ENCODE results near the gene PRKCZ.
"Not testable (repeated sequence)": the region's sequence is repeated elsewhere in the genome, so short reads cannot be mapped to it uniquely, and the experiment has no call there.

Gene PRKCZ

DNA sequence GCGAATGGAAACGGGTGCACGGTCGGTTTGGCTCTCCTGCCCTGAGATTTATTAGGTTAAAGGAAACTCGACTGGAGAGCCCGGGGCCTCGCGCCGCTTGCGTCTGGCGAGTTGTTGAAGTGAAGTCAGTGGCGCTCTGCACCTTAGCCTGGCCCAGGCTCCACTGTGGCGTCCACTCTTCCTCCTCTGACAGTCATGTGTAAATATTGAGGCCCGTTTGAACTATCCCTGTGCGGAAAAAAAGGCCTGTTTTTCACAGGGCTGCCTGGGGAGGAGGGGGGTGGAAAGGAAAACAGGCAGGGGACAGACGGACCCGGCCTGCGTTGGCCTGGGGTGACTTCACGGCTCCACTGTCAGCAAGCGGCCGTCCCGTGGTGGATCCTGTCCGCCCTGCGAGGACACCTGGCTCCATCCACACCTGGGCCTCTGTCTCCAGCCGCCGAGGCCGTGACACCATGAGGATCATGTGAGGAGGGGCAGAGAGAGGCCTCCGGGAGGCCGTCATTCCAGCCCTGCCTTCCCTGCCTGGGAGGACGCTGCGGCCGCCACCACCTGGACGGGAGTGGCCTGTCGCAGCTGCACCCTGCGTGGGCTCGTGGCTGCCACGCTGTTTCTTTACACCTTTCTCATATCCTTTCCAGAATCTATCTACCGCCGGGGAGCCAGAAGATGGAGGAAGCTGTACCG is 84.6 kb downstream of the PRKCZ start:
- no peak for DNase-seq (ENCODE audit: low read depth)

DNA sequence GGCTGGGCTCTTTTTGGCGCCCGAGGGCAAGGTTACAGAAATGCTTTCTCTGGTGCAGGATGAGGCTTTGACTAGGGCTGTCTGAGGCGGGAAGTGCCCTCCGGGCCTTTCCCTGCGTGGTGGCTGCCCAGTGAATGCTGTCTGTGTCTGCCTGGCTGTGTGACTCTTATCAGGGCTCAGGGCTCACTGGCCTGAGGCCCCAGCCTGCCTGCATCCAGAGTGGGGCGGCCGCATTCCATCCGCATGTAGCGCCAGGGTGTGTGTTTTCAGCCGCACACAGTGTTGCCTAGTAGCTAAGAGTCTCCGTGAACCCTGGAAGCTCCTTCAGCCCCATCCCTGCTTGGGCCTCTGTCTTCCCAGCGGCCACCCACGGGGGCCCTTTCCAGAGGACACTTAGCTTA is 85.2 kb downstream of the PRKCZ start:
- DNase-seq (ENCODE audit: low read depth): no peak

DNA sequence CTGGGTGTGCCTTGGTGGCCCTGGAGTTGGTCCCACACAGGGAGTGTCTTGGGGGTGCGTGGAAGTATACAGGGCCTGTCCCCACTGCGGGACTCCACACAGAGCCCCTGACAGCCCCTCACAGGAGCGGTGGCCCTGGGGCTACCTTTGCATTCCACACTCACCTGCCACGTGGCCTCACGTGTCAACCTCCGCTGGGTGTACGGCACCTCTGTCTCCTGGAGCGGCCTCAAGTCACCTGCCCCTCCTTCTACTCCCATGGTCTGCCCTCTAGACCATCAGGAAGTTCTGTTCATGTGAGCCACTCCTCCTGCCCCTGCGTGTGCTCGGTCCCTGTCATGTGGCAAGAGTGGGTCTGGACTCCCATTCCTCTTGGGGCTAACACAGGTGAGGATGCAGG is 85.7 kb downstream of the PRKCZ start:
- no peak for DNase-seq (ENCODE audit: low read depth)

DNA sequence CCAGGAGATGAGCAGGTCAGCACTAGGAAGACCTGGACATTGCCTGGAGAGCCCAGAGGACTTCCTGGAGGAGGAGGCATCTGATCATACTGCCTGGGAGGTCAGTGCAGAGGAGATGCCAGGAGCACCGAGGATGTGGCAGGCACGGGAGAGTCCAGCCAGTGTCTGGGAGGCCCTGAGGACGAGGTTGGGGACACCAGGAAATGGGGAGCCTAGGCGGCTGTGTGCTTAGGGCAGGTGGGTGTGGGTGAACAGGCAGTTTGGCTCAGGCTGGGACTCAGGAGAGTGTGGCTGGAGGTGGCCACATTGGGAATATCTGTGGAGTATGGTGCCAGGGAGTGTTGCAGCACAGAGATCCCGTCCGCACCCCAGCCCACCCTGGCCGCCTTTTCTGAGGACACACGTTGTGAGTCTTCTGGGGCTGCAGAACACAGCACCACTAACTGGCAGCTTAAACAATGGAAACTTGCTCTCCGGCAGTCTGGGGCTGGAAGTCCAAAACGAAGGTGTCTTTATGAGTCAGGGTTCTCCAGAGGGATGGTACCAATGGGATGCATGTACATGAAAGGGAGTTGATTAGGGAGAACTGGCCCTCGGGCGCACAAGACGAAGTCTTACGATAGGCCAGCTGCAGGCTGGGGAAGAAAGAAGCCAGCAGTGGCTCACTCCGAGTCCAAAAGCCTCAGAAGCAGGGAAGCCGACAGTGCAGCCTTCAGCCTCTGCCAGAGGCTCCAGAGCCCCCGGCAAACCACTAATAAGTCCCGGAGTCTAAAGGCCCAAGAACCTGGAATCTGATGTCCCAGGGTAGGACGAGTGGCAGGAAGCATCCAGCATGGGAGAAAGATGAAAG is 86.4 kb downstream of the PRKCZ start:
- DNase-seq (ENCODE audit: low read depth): no peak

DNA sequence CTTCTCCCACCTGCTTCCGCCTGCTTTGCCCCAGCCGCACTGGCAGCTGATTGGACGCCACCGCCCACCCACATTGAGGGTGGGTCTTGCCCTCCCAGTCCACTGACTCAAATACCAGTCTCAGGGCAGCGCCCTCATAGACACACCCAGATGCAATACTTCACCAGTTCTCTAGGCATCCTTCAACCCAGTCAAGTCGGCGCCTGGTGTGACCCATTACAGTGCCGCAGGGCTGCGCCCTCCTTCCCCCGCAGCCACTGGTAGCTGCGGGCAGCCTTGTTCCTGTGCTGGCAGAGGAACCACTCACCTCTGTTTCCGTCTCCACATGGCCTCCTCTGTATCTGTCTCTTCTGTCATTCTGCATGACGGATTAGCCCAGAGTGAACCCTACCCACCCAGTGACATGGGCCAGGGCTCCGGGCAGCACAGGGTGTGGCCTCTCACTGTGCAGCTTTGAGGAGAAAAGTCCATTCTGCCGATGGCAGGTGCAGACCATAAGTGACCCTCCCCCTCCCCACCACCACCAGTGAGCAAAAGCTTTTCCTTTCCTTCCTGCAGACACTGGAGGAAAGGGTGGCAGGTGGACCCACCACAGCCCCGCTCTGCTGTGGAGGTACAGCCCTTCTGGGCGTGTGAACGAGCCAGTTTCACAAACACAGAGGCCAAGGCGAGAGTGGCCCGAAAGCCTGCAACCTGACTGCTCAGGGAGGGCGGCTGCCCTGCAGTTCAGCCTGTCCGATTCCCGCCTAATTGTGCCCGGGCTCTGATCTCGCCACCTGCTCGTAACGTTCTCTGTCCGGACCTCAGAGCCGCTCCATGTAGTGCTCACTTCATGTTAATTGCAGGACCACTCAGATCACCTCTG is 87.3 kb downstream of the PRKCZ start:
- DNase-seq (ENCODE audit: low read depth): no peak

DNA sequence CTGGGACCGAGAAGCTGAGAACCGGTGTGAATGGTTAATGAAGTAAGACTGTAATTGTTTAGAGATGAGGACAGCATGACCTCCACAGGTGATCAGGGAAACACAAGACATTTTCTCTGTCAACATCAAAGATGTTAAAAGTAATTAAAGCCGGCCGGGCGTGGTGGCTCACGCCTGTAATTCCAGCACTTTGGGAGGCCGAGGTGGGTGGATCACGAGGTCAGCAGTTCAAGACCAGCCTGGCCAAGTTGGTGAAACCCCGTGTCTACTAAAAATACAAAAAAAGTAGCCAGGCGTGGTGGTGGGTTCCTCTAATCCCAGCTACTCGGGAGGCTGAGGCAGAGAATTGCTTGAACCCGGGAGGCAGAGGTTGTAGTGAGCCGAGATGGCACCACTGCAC is 88.9 kb downstream of the PRKCZ start:
- not testable (repeated sequence) for DNase-seq (ENCODE audit: low read depth)

DNA sequence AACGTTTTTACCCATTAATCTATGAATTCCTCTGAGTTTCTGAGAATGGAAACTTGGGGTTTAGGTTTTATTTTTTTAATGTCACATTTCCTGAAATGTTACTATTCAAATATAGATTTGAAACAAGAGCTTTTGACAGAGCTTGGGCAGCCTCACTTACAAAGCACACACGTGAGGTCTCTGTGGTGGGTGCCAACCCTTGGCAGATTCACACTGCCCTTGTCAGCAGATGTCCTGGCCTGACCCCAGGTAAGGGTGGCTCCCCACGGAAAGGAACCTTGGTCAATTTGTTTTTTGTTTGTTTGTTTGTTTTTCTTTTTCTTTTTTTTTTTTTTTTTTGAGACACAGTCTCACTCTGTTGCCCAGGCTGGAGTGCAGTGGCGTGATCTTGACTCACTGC is 90.8 kb downstream of the PRKCZ start:
- DNase-seq (ENCODE audit: low read depth): no peak

DNA sequence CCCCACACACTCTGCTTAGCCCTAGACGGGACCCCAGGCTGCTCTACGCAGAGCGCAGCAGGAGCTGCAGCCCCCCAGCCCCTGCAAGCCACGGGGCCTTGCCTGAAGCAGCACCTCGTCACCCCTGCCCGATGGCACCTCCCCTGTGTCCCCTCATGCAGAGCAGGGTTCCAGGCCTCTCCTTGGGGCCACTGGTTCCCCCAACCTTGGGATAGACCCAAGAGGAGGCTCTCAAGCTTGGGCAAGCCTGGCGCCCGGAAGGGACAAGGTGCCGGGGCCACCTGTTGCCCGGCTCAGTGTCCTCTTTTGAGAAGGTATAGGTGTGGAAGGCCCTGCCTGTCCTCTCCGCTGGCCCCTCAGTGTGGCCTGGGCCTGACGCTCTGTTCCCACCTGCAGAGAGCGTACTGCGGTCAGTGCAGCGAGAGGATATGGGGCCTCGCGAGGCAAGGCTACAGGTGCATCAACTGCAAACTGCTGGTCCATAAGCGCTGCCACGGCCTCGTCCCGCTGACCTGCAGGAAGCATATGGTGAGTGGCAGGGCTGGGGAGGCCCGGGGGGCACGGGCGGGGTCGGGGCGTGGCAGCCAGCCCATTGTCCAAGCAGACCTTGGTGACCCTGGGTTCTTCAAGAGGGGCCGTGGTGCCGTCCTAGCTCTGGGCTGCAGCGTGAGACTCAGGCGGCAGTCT is 93.7 kb downstream of the PRKCZ start:
- DNase-seq (ENCODE audit: low read depth): no peak

DNA sequence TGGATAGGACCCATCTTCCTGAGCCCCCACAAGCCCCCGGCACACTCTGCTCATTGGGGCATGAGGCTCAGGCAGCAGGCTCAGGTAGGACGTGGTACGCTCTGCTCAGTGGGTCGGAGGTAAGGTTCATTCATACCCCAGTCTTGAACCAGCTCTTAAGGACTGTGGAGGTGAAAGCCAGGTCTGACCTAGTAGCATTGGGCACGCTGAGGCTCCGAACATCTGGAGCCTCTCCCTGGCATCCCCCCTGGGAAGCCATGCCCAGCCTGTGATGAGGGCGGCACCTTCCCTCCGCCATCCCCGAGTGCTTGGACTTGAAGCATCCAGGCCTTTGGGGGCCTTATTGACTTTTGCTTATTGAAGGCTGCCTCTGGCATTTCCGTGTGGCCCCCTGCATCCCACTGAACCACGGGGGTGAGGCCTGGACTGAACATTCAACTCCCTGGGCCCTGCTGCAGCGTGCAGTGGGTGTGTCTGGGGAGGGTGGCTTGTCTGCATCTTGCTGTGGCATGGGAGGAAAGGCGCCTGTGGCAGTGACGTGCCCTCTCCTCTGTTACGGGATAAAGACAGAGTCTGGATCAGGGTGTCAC is 94.4 kb downstream of the PRKCZ start:
- DNase-seq (ENCODE audit: low read depth): no peak

DNA sequence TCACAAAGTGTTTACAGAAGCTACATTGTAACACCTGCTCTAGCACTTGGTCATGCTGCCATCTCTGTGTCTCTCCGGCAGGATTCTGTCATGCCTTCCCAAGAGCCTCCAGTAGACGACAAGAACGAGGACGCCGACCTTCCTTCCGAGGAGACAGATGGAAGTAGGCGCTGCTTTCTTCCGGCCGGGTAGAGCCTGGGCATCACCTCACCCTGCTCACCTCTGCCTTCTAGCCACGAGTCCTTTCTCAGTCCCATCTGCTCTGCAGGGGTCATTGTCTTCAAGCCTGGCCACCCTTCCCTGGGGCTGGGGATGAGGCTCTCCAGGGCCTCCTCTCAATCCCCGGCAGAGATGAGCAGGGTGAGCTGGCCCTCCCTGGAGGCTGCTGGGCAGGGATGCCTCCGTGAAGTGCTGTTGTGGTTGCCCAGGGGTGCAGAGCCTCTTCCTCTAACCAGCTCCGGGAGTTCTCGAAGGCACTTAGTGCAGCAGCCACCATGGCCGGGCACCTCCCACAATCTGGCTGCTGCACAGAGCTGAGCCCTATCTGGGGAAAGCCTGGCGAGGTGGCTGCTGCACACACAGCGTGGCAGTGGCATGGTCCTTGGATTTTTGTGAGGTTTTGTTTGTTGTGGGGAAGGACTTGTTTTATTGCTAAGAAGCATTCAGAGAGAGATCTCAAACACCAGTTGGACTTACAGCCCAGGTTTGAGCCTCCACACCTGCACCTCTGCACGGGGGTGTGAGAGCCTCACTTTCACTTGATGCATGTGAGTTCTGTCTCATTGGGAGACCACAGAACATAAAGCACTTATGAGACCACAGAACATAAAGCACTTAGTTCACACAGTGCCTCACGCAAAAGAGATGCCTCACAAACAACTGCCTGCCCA is 96.0 kb downstream of the PRKCZ start:
- no peak for DNase-seq (ENCODE audit: low read depth)

DNA sequence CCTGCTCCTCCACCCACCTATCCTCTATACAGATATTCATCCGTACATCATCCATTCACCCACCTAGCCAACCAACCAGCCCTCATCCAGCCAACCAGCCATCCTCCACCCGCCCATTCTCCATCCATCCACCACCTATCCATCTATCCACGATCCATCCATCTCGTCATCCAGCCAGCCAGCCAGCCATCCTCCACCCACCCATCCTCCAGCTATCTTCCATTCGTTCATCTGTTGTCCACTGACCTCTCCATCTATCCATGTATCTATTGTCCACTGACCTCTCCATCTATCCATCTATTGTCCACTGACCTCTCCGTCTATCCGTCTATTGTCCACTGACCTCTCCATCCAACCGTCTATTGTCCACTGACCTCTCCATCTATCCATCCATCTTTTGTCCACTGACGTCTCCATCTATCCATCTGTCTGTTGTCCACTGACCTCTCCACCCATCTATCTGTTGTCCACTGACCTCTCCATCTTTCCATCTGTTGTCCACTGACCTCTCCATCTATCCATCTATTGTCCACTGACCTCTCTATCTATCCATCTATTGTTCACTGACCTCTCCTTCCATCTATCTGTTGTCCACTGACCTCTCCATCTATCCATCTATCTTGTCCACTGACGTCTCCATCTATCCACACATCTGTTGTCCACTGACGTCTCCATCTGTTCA is 96.8 kb downstream of the PRKCZ start:
- no peak for DNase-seq (ENCODE audit: low read depth)

DNA sequence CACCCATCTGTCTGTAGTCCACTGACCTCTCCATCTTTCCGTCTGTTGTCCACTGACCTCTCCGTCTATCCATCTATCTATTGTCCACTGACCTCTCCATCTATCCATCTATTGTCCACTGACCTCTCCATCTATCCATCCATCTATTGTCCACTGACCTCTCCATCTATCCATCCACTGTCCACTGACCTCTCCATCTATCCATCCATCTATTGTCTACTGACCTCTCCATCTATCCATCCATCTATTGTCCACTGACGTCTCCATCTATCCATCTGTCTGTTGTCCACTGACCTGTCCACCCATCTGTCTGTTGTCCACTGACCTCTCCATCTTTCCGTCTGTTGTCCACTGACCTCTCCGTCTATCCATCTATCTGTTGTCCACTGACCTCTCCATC is 97.7 kb downstream of the PRKCZ start:
- DNase-seq (ENCODE audit: low read depth): not testable (repeated sequence)

DNA sequence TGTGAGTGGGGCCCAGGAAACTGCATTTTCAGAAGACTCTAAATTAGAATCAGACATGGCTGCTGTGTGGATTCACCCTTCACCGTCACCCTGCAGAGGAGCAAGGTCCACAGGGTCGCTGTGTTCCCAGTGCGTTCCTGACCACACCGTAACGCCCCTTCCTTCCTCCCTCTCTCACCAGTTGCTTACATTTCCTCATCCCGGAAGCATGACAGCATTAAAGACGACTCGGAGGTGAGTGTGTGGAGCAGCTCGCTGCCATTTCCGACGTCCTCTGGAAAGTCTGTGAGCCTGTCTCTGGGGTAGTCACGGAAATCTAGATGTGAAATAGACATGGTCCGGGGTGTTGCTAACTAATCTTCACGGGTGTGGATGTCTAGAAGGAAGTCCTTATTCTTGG is 98.5 kb downstream of the PRKCZ start:
- DNase-seq (ENCODE audit: low read depth): no peak

DNA sequence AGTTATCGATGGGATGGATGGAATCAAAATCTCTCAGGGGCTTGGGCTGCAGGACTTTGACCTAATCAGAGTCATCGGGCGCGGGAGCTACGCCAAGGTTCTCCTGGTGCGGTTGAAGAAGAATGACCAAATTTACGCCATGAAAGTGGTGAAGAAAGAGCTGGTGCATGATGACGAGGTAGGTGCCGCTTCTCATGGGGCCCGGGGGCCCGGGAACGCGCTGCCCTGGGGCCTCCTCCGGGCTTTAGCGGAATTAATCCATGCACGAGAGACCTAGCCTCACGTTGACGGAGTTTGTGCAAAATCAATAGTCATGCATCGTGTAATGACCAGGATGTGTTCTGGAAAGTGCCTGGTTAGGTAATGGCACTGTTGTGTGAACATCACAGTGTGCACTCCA is 100.6 kb downstream of the PRKCZ start:
- DNase-seq (ENCODE audit: low read depth): no peak

DNA sequence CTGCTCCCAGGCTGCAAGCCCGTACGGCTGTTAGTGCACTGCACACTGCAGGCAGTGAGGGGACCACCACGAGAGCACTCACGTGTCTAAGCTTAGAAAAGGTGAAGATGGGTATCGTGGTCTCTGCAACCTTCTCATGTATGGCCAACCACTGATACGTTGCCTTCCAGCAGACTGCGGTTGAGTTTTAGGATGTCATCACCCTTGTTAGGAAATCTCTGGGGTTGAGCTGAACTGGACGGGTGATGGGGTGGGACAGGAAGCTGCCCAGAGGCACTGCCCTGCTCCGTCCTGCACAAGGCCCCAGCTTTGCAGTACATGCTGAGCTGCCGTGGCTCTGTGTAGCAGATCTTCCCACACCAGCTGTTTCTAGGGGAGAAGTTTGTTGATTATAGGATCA is 101.0 kb downstream of the PRKCZ start:
- DNase-seq (ENCODE audit: low read depth): no peak

DNA sequence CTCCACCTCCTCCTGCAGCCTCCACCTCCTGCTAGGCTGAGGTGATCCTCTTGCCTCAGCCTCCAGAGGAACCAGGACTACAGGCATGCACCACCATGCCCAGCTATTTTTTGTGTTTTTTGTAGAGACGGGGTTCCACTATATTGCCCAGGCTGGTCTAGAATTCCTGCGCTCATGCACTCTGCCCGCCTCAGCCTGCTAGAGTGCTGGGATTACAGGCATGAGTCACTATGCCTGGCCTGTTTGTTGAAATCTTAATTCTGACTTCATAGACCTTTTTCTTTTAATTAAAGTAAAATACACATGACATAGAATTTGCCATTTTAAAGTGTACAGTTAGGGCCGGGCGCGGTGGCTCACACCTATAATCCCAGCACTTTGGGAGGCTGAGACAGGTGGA is 101.7 kb downstream of the PRKCZ start:
- DNase-seq (ENCODE audit: low read depth): no peak

DNA sequence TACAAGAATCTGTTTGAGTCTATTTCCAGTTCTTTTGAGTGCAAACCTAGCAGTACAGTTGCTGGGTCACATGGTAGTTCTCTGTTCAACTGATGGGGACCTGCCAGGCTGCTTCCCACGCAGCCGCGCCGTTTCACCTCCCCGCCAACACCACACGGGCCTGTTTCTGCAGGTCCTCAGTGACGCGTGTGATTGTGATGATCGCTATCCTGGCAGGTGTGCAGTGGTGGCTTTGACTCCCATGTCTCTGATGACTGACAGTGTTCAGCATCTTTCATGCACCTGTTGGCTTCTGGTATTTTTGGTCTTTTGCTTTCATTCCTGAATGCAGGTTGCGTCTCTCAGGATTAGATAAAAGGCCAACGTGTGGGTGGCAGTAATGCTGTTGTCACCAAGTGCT is 102.7 kb downstream of the PRKCZ start:
- no peak for DNase-seq (ENCODE audit: low read depth)

DNA sequence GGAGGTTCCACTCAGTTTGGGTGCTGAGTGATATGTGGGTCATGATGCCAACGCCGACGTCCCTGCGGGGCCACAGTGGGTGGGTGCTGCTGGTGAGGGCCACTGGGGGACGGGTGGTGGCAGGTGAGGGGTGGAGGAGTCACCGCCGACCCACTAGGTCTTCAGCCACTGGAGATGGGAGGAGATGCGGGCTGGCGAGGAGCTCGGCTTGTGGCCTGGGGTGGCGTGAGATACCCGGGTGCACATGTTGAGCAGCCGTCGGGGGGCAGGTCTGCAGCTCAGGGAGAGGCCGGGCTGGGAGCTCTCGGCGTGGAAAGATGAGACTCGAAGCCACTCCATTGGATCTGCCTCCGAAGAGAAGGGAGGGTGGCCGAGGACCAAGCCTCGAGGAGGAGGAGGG is 103.8 kb downstream of the PRKCZ start:
- no peak for DNase-seq (ENCODE audit: low read depth)

DNA sequence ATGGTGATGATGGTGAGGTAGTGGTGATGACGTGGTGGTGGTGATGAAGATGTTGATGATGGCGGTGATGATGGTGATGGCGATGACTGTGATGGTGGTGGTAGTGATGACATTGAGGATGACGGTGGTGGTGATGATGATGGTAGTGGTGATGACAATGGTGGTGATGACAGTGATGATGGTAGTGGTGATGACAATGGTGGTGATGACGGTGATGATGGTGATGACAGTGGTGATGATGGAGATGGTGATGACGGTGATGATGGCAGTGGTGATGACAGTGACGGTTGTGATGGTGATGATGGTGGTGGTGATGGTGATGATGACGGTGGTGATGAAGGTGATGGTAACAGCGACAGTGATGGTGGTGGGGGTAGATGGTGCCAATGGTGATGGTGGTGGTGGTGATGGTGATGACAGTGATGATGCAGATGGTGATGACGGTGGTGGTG is 105.0 kb downstream of the PRKCZ start:
- DNase-seq (ENCODE audit: low read depth): no peak

DNA sequence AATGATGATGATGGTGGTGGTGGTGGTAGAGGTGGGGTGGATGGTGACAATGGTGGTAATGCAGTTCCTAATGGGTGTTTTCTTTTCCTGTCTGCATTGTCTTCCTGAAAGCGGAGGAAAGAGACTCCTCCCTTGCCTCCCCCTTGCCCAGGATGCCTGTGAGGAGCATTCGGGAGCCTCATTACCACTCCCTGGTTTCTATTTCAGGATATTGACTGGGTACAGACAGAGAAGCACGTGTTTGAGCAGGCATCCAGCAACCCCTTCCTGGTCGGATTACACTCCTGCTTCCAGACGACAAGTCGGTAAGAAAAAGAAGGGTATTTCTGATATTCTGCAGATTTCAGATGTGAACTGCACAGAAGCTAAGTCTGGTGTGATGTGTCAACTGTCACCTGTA is 105.6 kb downstream of the PRKCZ start:
- no peak for DNase-seq (ENCODE audit: low read depth)

Measured in stimulated activated CD8-positive, alpha-beta memory T cell treated with anti-CD3 and anti-CD28 coated beads, Interleukin-4, amount 100 ng/mL, for 24 hours (primary cell).